ENCODE results near the gene PNLIP. TPM values are rescaled to one million over a fixed set of nuclear protein-coding genes. Genes with fewer than 3 reads are reported as not detected.

Gene PNLIP
- total RNA-seq, 1 experiment from 2014 or later = 0.34 TPM

DNA sequence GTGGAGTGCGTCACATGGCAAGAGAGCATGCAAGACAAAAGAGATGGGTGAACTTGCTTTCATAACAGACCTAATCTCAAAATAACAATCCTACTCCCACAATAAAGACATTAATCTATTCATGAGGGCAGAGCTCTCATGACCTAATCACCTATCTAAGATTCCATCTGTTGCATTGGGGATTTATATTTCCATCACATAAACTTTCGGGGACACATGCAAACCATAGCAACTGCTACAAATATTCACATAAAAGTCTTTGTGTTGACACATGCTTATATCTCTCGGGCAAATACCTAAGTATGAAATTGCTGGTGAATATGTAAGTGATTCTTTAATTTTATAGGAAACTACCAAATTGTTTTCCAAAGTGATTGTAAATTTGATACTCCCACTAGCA, 29.1 kb downstream of the PNLIP start:
- no peak for DNase-seq (ENCODE audit: low read depth)

DNA sequence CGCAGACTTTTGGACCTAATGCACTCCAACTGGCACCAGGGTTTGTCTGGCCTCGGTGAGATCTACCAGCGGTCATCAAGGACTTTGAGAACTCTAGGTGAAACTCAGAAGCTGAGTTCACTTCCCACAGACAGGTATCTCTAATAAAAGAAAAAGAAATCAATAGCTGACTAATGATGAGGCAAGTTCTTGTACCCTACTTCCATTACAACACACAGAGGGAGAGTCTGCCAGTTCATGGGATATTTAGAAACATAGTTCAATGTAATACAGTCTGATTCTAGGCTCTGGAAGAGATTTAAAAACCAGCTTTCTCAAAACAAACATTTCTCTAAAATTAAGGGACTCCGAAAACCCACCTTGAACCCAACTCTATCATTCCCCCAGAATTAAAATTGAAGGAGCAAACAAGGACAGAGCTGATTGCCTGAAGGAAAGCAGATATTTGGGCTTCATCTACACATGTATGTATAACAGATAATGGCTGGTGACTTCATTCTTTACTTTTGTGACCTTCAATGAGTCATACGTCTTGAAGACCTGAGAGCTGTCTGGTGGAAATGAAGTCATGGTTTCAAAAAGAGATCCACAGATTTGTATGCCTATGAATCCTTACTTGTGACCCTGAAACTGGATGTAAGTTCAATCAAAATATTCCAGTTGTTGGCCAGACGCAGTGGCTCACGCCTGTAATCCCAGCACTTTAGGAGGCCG, 42.3 kb downstream of the PNLIP start:
- no peak for DNase-seq (ENCODE audit: low read depth)

DNA sequence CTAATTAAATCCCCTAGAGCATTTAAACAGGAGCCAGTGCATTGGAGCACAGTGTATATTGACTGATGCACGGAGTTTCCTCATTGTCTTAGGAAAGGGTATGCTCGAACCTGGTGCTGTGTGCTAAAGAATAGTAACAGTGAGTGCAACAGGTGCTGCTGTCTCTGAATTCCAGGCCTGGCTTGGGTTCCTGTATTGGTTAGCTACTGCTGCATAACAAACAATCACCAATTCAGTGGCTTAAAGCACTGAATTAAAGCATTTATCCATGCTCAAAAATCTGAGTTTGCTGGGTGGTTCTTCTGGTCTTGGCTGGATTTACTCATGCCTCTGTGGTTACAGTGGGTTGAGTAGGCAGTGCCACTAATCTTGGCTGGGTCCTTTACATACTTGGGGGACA, 43.3 kb downstream of the PNLIP start:
- DNase-seq (ENCODE audit: low read depth) = no peak

DNA sequence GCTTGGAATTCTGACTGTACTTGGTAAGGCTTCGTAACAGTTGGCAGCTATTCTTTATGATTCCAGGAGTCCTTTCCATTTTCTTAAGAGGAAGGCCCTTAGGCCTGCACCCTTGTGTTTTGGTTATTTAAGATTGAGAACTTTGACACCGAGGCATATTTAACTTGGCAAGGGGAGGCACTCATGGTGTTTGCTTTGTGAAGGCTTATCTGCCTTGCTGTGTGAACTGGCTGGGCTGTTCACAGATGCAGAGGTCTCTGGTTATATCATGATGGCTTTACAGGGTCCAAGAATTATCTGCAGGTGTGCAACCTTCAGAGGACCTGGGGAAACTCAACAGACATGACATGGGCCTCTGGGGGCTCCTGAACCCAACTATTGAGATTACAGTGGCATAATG, 44.2 kb downstream of the PNLIP start:
- DNase-seq (ENCODE audit: low read depth) = no peak

DNA sequence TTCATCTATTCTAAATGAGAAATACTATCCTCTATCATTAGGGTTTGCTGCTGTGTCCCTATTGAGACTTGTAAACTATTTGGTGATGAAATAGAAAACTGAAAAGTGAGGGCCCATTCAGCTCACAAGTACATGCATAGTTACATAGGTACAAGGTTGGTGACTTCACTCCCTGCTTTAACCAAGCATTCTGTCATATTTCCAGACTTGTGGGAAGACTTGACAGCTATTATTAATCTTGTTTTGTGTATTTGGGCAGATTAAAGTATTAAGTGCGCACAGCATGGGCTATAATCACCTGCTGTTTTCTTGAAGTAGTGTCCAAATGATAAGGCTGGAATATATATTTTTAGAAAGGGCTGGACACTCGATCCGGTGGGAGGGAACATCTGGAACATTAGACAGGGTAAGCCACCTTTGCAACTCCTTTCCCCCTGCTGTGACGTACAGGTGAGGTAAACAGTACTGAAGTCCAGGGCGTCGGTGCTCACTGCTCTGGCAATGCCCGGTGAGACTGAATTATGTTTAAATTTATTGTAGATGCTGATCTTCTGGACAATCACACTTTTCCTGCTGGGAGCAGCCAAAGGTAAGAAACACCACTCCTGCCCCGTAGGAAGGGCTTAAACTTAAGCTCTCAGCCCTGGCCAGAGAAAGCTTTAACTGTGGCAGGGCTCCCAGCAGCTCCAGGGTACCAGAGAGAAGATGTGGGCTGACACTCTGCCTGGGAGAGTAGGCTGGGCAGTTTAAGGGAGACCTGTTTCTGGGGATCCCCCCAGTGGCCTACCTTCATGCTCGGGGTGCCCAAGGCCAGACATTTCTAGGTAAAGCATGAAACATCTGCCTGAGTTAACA, 45.1 kb downstream of the PNLIP start, which contains the start of gene PNLIPRP1:
TSS of gene PNLIPRP1 (plus strand) at position 370 of the 855 bp plus-strand sequence. CDS start at position 541, 171 bp downstream.
- DNase-seq (ENCODE audit: low read depth) = no peak

DNA sequence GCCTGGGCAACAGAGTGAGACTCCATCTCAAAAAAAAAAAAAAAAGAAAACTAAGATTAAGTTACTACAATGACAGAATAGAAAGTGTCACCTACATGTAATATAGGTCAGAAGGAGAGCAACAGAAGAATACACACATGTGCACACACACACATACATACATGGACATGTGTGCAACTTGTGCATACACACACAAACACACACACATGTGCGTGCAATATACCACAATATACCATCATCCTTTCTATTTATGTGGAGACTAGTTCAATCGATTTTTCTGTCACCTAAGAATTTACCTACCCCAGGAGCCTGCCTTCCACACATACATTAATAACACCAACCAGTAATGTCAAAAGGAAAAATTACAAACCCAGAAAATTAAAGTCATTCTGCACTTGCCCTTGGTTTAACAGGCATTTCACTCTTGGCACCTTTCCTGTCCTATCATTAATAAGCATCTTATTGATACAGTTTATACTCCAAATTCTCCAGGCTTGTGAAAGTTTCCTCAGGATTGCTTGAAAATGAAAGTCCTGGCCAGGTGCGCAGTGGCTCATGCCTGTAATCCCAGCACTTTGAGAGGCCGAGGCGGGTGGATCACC, 47.5 kb downstream of the PNLIP start:
- DNase-seq (ENCODE audit: low read depth) = no peak

DNA sequence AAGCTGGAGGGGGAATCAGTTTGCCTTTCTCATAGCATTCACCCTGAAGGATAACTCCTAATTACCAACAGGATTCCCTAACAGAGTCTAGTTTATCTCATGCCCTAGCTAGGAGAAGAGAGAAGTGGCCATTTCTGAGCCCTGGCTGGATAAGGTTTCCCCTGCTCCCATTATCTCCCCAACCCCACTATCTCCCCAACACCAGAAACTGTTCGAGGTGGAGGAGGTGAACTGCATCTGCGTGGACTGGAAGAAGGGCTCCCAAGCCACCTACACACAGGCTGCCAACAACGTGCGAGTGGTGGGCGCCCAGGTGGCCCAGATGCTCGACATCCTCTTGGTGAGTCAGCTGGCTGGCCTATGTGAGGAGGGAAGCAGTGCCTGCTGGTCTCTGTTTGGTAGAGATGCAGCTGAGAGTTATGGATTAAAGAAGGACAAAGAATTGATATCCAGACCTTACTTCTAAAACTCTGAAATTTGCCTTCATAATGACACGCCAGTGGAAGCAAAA, 48.8 kb downstream of the PNLIP start:
- no peak for DNase-seq (ENCODE audit: low read depth)

DNA sequence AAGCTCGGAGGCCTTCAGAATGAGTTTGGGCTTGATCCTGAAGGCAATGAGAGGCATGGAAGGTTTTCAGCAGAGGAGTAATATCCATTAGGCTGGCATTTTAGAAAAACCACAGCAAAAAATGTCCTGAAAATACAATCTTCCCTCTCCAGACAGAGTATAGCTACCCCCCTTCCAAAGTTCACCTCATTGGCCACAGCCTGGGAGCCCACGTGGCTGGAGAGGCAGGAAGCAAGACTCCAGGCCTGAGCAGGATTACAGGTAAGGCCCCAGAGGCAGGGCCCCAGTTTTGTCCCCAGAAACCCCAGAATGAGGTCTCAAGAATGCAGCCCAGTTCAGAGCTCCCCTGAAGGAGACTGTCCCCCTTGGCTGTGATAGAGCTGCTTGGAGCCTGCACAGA, 50.3 kb downstream of the PNLIP start:
- no peak for DNase-seq (ENCODE audit: low read depth)

DNA sequence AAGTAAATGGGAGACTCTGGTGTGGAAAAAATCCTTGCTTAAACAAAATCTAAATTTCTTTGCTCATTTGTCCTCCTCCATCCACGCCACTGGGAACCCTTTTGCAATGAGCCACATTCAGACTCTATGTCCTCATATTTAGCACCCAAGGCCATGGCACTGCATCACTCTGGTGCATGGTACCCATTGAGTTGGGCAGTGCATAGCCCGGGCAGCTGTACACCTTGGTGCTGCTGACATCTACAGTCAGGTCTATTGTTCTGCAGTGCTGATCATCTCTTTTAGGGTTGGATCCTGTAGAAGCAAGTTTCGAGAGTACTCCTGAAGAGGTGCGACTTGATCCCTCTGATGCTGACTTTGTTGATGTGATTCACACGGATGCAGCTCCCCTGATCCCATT, 51.8 kb downstream of the PNLIP start:
- no peak for DNase-seq (ENCODE audit: low read depth)

DNA sequence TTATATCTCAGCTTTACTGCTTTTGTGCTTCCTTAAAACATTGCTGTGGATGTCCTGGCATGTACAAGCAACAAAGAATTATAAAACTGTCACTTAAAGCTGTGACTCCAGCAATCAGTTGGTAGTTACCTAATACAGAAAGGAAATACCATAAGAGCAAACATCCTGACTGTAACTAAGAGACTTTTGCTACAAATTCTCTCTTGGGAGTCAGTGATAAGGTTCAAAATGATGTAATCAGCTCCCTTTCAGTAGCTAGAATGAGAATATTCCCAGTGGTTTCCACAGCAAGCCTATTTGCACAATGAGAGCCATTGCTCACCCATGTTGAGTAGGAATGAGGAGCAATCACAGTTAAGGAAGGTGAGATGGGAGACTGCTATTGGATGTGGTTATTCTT, 52.6 kb downstream of the PNLIP start:
- DNase-seq (ENCODE audit: low read depth) = no peak

DNA sequence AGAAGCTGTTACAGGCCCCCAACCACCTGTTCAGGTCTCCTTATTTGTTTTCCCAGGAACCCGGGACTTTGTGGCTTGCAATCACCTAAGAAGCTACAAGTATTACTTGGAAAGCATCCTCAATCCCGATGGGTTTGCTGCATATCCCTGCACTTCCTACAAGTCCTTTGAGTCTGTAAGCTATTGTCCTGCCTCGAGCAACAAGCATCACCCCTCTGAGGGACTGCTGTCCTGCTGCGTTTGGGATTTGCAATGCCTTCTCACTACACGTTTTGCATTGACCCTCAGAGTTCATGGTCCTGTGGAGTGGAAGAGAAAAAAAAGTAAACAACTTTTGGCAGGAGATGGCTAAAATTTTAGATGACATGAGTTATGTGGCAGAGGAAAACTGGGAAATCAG, 54.3 kb downstream of the PNLIP start:
- no peak for DNase-seq (ENCODE audit: low read depth)

DNA sequence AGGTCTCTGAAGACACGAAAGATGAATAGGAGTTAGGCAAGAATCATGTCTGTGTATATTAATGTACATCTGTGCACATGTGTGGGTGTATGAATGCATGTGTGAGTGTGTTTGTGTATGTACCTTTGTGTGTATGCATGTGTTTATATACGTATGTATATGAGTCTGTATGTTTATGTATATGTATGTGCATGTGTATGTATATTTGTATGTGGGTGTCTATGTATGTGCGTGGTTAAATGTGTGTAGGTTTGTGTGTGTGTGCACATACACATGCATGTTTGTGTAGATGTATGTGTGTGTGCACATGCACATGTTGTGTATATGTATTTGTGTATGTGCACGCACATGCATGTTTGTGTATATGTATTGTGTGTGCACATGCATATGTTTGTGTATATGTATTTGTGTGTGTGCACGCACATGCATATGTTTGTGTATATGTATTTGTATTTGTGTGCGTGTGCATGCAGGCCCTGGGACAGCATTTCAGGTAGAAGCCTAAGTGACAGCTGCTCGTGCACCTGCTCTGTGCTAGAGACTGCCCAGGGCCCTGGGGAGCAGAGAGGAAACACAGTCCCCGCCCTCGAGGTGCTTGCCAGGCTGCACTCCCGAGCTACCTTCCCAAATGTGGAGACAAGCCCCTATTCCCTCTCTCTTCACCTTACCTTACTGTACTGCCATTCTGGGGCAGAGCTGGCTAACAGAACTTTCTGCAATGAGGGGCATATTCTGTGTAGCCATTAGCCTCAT, 57.1 kb downstream of the PNLIP start:
- DNase-seq (ENCODE audit: low read depth) = no peak

DNA sequence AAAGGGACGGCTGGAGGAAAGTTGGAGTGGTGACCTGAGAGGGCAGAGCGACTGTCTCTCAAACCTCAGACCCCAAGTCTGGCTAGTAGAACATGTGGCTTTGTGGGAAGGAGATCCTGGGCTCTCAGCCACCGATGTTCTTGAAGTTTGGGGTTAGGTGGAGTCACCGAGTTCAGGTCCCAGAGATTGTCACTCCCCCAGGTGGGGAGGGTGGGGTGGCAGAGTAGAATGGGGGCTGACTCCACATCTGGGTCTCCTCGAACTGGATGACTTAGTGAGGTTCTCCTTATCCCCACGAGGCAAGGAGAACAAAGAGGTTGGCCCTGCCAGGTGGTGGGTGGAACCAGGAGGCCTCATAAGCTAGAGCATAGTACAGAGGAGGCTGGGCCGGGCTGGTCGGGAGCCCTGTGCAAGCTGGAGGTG, 60.3 kb downstream of the PNLIP start:
- no peak for DNase-seq (ENCODE audit: low read depth)

DNA sequence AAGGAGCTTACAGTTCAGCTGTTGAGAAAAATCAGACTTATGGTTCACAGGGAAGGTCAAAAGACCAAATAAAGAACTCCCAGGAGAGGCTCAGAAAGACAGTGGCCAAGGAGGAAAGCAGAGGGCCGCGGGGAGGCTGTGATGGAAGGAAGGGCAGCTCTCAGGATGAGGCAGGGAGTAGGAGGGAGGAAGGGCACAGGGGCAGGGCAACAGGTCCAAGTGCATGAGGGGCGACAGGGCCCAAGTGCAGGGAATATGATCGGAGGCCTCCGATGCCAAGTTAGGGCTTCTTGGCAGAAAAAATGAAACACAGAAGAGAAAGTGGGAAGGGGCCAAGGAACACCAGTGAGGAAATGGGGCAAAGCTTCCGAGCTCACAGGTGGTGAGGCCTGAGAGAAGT, 61.6 kb downstream of the PNLIP start:
- DNase-seq (ENCODE audit: low read depth) = no peak

DNA sequence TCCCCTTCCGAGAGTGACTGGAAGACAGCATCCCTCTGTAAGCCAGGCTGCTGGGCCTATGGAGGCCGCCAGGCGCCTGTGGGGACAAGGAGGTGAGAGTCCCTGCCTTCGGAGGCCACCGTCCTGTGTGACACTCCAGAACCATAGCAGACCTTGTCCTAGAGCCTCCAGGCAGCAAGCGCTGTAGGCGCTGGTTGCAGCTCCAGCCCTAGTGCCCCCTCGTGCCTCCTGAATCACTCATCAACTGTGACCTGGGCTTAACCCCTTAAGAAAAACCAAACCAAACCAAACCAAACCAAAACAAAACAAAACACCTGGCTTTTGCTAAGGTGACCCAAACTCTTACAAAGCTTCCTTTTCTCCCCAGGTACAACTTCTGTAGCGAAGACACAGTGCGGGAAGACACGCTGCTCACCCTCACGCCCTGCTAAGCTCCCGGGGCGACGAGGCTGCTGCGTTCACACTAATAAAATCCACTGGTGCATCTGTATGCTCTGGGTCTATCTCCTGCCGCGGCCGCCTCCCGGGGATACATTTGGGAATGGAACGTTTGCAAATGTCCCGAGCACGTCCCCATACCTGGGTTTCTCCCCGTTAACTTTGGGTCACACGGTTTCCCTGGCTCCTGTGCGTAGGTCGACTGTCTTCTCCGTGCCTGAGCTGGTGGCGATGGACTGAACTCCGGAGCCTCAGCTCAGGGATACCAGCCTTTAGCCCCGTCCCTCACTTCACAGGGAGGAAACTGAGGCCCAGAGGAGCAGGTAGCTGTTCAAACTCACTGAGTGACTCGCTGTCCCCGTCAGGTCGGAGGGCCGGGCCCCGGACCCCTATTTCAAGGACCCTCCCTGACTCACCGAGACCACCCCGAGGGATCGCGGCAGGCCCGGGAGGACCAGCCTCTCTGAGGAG, 63.2 kb downstream of the PNLIP start:
- no peak for DNase-seq (ENCODE audit: low read depth)

DNA sequence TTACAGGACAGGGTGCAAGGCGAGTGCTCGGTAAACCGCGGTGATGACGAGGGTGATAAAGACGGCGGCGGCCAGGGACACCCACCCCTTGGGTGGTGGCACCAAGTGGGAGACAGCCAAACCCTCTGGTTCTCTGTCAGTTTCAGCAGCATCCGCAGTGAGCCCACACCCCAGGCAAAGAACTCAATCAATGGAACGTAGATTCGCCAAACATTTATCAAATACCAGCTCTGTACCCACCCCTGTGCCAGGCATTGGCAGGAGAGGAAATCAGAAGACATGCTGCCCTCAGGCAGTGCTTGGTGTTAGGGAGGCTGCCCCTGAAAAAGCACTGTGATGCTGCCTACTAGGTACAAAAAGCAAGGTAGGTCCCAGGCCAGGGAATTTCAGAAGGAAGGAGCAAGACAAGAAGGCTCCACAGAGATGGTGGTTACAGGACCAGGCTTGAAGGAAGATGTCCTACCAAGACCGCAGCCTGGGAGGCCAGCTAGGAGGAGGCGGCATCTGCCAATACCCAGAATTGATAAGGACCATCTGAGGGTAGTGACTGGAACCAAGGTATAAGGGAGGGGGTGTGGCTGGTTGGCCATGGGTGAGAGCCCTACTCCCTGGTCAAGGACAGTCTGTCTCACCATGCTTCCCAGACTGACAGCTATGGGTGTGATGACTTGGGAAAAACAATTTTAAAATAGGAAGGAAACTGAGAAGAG, 64.9 kb downstream of the PNLIP start:
- DNase-seq (ENCODE audit: low read depth) = no peak

DNA sequence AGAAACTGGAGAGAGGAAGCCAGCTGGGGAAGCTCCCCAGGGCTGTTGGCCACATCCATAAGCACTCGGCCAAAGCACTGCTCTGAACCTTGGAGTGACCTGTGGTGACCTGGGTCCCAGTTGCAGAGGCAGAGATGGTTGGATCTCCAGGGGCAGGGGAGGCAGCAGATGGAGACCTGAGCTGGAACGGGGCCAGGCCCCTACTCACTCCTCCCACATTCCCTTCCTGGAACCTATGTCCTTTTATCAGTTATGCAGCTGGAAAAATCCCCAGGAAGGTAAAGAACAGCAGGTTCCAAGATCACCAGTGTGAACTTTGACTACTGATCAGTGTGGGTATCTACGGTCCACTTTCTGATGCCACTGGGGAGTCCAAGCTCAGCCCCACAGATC, 65.4 kb downstream of the PNLIP start:
- no peak for DNase-seq (ENCODE audit: low read depth)

DNA sequence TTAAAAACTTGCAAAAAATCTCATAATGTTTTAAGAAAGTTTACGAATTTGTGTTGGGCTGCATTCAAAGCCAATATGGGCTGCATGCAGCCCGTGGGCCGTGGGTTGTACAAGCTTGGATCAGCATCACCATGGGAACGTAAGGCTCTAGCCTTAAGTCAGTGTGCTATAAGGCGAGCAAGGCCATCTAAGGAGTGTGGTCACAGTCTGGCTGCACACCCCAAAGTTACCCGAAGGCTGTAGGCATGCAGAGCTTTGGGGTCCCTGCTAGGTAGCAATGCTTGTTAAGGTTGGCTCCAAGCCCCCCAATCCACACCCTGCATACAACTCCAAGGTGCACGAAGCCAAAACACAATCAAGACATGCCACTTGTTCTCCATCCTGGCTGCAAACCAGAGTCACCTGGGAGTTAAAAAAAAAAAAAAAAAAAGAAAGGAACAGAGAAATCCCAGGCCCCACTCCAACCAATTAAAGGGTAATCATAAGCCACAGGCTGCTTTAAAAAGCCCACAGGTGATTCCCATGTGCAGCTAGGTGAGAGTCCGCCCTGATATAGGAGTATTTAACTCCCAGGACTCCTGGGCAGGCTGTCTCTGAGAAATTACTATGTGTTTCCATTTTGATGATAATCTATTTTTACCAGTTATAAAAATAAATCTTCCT, 66.5 kb downstream of the PNLIP start:
- no peak for DNase-seq (ENCODE audit: low read depth)

DNA sequence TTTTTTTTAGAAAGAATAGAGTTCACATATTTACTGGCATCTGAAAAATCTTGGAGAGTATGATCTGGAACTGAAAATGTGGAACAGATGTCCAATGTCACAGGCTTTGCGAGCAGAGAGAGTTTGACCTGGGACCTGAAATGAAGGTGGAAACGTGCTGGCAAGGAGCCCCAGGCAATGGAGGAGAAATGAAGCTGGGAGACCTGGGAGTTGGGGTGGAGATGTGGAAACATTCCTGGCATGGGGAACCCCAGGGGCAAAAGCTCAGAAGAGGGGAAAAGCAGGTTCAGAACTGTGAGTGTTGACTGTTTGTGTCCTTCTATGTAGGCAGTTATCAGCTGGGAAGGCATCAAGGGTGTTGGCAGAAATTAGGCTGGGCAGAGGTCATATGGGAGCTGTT, 67.7 kb downstream of the PNLIP start:
- DNase-seq (ENCODE audit: low read depth) = no peak
